SK-N-MC (cell line): ENCODE results near the gene CDH3.

Source experiments
- EZH2 ChIP-seq: fragments of 200-600 bp; sonication (generic); IDR thresholded peaks from one replicate; pipeline ENCODE4 v1.6.1; 2017; ENCODE audit warnings: antibody characterized with exemption
- FOXP2 ChIP-seq: optimal IDR thresholded peaks from 2 replicates; pipeline ENCODE3; 2011; ENCODE audit warnings: mild to moderate bottlenecking, moderate library complexity; ENCODE audit not compliant: insufficient read depth; ENCODE audit errors: extremely low read length, control extremely low read depth
- POLR2AphosphoS5 ChIP-seq: IDR thresholded peaks from 2 replicates; pipeline ENCODE4 v1.6.1; 2012; ENCODE audit warnings: mild to moderate bottlenecking, low read depth, low read length, borderline replicate concordance

GRCh38 chr16:68627951-68628425, 17.1 kb upstream of the CDH3 start:
- TF ChIP-seq EZH2 (no peak), FOXP2 (no peak), POLR2AphosphoS5 (no peak)
